Measurements from ENCODE around the gene EMX2. TPM values are rescaled to one million over a fixed set of nuclear protein-coding genes. Genes with fewer than 3 reads are reported as not detected.
"Not testable (repeated sequence)": the region's sequence is repeated elsewhere in the genome, so short reads cannot be mapped to it uniquely, and the experiment has no call there.

The EMX2 gene
- total RNA-seq, 2 donors from 2014 or later, result not detected

DNA sequence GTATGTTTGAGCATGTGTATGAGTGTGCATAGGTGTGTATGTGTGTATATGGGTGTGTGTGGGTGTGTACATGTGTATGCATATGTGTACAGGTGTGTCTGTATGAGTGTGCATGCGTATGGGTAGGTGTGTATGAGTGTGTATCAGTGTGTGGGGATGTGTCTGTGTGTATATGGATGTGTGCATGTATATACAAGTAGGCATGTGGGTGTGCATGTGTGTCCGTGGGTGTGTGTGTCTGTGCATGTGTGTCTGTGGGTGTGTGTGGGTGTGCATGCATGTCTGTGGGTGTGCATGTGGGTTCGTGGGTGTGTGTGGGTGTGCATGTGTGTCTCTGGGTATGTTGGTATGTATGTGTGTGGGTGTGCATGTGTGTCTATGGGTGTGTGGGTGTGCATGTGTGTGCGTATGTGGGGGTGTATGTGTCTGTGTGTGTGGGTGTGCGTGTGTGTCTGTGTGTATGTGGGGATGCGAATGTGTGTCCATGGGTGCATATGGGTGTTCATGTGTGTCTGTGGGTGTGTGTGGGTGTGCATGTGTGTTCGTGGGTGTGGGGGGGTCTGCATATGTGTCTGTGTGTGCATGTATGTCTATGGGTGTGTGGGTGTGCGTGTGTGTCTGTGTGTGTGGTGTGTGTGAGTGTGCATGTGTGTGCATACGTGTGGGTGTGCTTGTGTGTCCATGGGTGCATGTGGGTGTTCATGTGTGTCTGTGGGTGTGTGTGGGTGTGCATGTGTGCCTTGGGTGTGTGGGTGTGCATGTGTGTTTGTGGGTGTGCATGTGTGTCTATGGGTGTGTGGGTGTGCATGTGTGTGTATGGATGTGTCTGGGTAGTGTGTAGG lies 20.6 kb downstream of the EMX2 start:
- no peak for DNase-seq
- Mint-ChIP-seq H3K4me1 (ENCODE audit: low read depth) (no peaks in the 10 kb centered on the region), H3K9me3 (no peaks in the 10 kb centered on the region), H3K27me3 (ENCODE audit: low read depth) (peaks cover 35% of the 10 kb centered on the region), H3K4me3 (no peak overlapping the region), H3K36me3 (ENCODE audit: insufficient read depth in 2 of 2) (no peaks in the 10 kb centered on the region), H3K27ac (no peak overlapping the region)
- no peak for ATAC-seq (replicated peaks in 1 of 2)

DNA sequence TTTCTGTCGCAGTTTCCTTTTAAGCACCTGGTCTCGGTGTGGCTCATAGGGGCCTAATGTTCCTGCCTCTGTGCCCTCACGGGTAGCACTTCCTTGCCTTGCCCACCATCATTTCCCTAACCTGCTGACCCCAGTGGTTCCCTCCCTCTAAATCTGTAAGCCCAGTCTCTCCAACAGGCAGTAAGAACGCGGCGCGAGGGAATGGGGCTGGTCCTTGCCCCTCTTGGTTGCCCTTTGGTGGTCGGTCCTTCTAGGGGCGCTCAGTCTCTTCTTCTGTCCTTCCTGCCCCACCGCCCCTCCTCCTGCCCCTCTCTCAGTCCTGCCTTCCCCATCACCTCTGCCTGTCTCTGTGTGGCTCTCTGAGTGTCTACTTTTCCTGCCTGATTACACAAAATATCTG lies 21.2 kb downstream of the EMX2 start:
- H3K36me3 Mint-ChIP-seq (ENCODE audit: insufficient read depth in 2 of 2), result no peaks in the 10 kb centered on the region
- H3K4me1 Mint-ChIP-seq (ENCODE audit: low read depth), result no peaks in the 10 kb centered on the region
- H3K27ac Mint-ChIP-seq, result no peak overlapping the region
- H3K27me3 Mint-ChIP-seq (ENCODE audit: low read depth), result peaks cover 28% of the 10 kb centered on the region
- DNase-seq (no peak), ATAC-seq (replicated peaks in 1 of 2) (no peak)
- H3K4me3 Mint-ChIP-seq, result no peak overlapping the region
- H3K9me3 Mint-ChIP-seq, result no peaks in the 10 kb centered on the region

DNA sequence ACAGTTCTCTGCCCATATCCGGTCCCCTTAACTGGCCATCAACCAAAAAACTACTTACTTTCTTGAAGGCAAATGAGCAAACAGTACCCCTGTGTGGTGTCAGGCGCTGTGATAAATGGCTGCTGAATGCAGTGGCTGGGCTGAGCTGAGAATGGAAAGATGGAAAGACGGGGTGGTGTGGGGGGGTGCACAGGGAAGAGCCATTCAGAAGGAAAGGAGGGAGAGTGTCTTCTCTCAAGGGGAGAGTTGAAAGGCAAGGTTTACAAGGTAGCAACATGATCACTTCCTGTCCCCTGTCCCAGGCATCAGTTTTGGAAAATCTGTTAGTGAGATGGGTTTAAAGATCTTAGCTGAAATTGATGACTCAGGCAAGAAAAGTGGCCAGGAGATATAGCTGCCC lies 22.5 kb downstream of the EMX2 start:
- DNase-seq (no peak), ATAC-seq (replicated peaks in 1 of 2) (no peak)
- H3K4me1 Mint-ChIP-seq (ENCODE audit: low read depth), result no peaks in the 10 kb centered on the region
- H3K36me3 Mint-ChIP-seq (ENCODE audit: insufficient read depth in 2 of 2), result no peaks in the 10 kb centered on the region
- peaks cover 20% of the 10 kb centered on the region for H3K27me3 Mint-ChIP-seq (ENCODE audit: low read depth)
- no peak overlapping the region for H3K27ac Mint-ChIP-seq
- H3K9me3 Mint-ChIP-seq, result no peaks in the 10 kb centered on the region
- H3K4me3 Mint-ChIP-seq, result no peak overlapping the region

DNA sequence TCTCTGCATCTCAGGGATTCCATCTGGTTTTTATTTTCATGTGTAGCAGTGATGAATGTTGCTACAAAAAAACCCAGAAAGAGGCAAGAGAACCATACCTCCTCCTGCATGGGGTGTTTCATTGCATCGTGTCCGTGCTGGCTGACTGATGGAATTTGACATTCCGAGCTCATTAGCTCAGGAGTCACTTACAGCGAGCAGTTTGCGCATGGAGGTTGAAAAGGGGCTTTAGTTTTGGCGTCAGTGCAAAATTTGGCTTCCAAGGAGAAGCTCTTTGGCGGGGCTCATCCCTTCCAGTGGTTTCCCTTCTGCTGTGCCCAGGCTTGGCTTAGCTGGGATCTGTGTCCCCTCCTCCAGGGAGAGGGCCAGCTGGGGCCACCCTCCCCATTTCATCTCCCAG lies 25.8 kb downstream of the EMX2 start:
- no peaks in the 10 kb centered on the region for H3K9me3 Mint-ChIP-seq
- H3K27me3 Mint-ChIP-seq (ENCODE audit: low read depth), result peaks cover 27% of the 10 kb centered on the region
- no peak for ATAC-seq (replicated peaks in 1 of 2)
- no peak overlapping the region for H3K27ac Mint-ChIP-seq
- DNase-seq, result no peak
- no peaks in the 10 kb centered on the region for H3K4me1 Mint-ChIP-seq (ENCODE audit: low read depth)
- no peak overlapping the region for H3K4me3 Mint-ChIP-seq
- H3K36me3 Mint-ChIP-seq (ENCODE audit: insufficient read depth in 2 of 2), result no peaks in the 10 kb centered on the region

DNA sequence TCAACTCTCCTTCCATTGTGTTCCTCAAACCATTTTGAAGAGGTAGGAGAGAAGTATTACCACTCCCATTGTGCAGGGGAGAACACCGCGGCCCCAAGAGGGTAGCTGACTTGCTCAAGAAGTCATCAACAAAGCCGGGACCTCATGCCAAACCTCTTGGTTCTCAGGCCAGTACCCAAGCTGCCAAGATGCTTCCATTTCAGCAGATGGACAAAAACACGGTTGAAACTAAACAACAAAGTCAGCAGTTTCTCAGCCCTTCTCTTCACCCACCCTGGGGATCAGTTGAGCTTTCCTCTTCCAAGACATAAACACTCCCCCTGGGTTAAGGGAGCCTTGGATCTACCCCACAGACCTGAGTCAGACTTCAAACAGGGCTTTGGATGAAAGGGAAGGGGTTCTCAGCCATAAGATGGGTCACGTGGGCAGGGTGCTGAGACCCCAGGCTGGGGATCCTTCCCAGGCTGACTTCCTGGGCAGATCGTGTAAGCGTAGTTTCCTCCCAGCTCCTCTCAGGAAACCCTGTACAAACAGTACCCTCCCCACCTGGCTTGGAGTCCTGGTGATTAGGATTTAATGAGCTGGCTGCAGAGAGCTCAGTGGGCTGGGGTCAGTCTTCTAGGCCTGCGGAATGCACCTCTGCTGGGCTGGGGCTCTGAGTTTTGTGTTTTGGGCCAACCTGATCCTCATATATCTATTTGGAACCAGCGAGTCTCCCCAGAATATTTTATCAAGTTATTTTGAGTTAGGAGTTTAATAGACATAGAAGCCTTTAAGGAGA lies 27.3 kb downstream of the EMX2 start:
- Mint-ChIP-seq H3K9me3 (no peaks in the 10 kb centered on the region), H3K4me1 (ENCODE audit: low read depth) (no peaks in the 10 kb centered on the region), H3K36me3 (ENCODE audit: insufficient read depth in 2 of 2) (no peaks in the 10 kb centered on the region), H3K27ac (no peak overlapping the region), H3K4me3 (no peak overlapping the region), H3K27me3 (ENCODE audit: low read depth) (peaks cover 23% of the 10 kb centered on the region)
- DNase-seq (no peak), ATAC-seq (replicated peaks in 1 of 2) (no peak)

DNA sequence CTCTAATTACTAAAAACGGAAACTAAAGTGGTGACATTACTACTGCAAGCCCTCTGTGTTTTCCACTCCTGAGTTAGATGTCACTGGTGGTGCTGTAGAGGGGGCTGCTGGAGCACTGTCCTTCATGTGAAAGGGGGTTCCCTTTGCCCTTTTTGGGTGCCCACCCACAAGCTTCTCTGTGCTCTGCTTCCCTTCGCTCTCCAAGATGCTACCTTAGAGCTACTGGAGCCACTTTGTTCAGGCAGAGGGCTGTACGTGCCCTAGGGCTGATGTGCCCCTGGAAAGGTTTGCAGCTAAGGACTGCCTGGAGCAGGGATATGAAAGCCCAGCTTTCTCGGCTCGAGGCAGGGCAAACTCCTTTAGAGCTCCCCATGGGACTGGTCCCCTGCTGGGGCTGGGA lies 28.3 kb downstream of the EMX2 start:
- DNase-seq (no peak), ATAC-seq (replicated peaks in 1 of 2) (no peak)
- H3K27ac Mint-ChIP-seq, result no peak overlapping the region
- H3K9me3 Mint-ChIP-seq, result no peaks in the 10 kb centered on the region
- no peaks in the 10 kb centered on the region for H3K4me1 Mint-ChIP-seq (ENCODE audit: low read depth)
- H3K4me3 Mint-ChIP-seq, result no peak overlapping the region
- H3K36me3 Mint-ChIP-seq (ENCODE audit: insufficient read depth in 2 of 2), result no peaks in the 10 kb centered on the region
- H3K27me3 Mint-ChIP-seq (ENCODE audit: low read depth), result peaks cover 25% of the 10 kb centered on the region

DNA sequence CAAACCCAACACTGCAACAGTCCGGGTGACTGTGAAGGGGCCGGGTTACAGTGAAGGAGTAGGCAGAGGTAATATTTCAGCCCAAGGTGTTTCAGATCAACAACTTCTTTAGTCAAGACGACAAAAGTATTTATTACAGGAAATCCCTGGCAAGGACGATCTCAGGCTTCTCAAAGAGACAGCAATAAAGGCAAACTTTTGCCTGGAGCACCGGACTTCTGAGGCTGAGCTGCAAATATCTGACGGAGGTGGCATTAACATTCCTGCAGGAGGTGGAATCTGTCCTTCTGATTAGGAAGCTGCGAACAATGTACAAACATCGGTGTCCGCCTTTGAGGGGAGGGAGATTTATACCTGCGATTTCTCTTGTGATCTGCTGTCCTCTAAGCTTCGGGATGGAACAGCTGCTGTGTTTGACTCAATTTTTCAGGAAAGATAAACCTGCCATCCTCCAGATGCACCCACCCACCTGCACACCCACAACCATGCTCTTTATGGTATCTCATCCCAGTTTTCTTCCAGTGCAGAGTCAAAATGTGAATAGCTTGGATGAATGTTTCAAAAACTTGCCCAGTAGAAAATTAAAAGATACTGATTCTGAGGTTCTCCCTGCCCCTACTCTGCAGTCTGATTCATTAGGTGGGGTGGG lies 32.1 kb downstream of the EMX2 start:
- ATAC-seq (replicated peaks in 1 of 2) (no peak), DNase-seq (no peak)
- no peak overlapping the region for H3K4me3 Mint-ChIP-seq
- H3K36me3 Mint-ChIP-seq (ENCODE audit: insufficient read depth in 2 of 2), result no peaks in the 10 kb centered on the region
- H3K4me1 Mint-ChIP-seq (ENCODE audit: low read depth), result no peaks in the 10 kb centered on the region
- H3K27me3 Mint-ChIP-seq (ENCODE audit: low read depth), result peaks cover 42% of the 10 kb centered on the region
- H3K9me3 Mint-ChIP-seq, result peaks cover 0 to 1% of the 10 kb centered on the region in 2 donors
- no peak overlapping the region for H3K27ac Mint-ChIP-seq

DNA sequence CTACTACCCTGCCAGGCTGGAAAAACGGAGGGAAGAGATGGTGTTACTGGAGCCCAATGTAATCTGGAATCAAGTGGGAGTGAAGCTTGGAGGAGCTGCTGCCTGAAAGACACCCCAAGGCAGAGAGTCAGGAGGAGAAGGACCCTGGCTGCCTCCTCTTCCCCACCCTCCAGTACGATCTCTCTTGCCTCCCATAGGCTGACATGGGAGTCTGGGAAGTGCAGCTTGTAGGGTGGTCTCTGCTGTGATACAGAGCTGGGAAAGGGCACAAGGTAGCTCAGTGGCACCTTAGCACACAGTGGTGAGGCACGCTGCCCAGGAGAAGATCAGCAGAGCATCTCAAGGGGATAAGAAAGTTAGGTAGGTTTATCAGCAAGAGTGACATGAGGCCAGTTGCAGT lies 35.9 kb downstream of the EMX2 start:
- ATAC-seq (replicated peaks in 1 of 2), result no peak
- Mint-ChIP-seq H3K4me3 (no peak overlapping the region), H3K27ac (no peak overlapping the region), H3K27me3 (ENCODE audit: low read depth) (peaks cover 33% of the 10 kb centered on the region), H3K36me3 (ENCODE audit: insufficient read depth in 2 of 2) (no peaks in the 10 kb centered on the region), H3K9me3 (peaks cover 0 to 1% of the 10 kb centered on the region in 2 donors), H3K4me1 (ENCODE audit: low read depth) (no peaks in the 10 kb centered on the region)
- no peak for DNase-seq

DNA sequence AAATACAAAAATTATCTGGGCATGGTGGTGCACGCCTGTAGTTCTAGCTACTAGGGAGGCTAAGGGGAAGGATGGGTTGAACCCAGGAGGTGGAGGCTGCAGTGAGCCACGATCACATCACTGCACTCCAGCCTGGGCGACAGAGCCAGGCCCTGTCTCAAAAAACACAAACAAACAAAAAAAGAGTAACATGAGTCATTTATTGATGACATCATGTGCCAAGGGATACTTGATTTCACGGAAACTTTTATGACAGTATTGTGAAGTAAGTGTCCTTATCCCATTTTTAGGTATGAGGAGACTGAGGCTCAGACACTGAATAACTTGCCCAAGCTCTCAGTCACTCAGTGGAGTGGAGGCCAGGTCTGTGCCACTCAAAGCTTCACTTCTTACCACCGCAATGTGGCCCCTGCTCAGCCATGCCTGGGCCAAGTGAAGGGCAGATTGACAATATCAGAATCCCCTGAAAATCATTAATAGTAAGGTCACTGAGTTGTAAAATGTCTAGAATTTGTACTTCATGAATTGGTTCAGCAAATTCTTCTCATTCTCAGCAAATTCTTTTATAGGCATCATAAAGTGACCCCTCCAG lies 36.5 kb downstream of the EMX2 start:
- no peak overlapping the region for H3K27ac Mint-ChIP-seq
- no peak for DNase-seq
- no peaks in the 10 kb centered on the region for H3K36me3 Mint-ChIP-seq (ENCODE audit: insufficient read depth in 2 of 2)
- H3K4me1 Mint-ChIP-seq (ENCODE audit: low read depth), result no peaks in the 10 kb centered on the region
- H3K4me3 Mint-ChIP-seq, result no peak overlapping the region
- peaks cover 0 to 1% of the 10 kb centered on the region in 2 donors for H3K9me3 Mint-ChIP-seq
- no peak for ATAC-seq (replicated peaks in 1 of 2)
- H3K27me3 Mint-ChIP-seq (ENCODE audit: low read depth), result peaks cover 32% of the 10 kb centered on the region

DNA sequence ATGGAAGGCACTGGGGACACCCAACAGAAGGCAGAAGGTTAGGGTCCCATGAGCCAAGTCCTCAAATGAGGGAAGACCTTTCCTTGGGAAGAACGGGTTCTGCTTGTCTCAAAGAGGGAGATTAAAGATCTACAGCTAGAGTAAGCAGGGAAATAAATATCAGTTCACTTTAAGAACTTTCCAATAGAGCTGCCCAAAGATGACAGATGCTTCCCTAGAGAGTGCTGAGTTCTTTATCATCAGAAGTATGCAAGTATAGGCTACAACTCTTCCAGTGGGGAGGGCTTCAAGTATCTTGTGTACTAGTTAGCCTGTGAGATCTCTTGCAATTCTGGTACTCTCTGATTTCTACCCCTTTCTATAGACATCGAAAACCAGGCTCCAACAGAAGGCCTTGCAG lies 39.4 kb downstream of the EMX2 start:
- DNase-seq, result no peak
- peaks cover 2 to 7% of the 10 kb centered on the region in 2 donors for H3K9me3 Mint-ChIP-seq
- no peaks in the 10 kb centered on the region for H3K4me1 Mint-ChIP-seq (ENCODE audit: low read depth)
- no peak overlapping the region for H3K4me3 Mint-ChIP-seq
- H3K27me3 Mint-ChIP-seq (ENCODE audit: low read depth), result peaks cover 19% of the 10 kb centered on the region
- ATAC-seq (replicated peaks in 1 of 2), result no peak
- H3K36me3 Mint-ChIP-seq (ENCODE audit: insufficient read depth in 2 of 2), result no peaks in the 10 kb centered on the region
- H3K27ac Mint-ChIP-seq, result no peak overlapping the region

DNA sequence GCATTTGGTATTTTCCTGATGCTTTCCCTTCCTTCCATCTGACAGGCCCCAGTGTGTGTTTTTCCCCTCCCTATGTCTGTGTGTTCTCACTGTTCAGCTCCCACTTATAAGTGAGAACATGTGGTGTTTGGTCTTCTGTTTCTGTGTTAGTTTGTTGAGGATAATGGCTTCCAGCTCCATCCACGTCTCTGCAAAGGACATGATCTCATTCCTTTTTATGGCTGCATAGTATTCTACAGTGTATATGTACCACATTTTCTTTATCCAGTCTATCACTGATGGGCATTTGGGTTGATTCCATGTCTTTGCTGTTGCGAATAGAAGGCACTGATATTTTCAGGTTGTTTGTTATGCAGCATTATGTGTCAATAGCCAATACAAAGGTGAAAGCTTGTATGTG lies 42.3 kb downstream of the EMX2 start:
- not testable (repeated sequence) for H3K27ac Mint-ChIP-seq; DNase-seq; ATAC-seq (replicated peaks in 1 of 2); H3K36me3 Mint-ChIP-seq (ENCODE audit: insufficient read depth in 2 of 2); H3K4me1 Mint-ChIP-seq (ENCODE audit: low read depth); H3K4me3 Mint-ChIP-seq; H3K9me3 Mint-ChIP-seq
- peaks cover 12% of the 10 kb centered on the region for H3K27me3 Mint-ChIP-seq (ENCODE audit: low read depth)

DNA sequence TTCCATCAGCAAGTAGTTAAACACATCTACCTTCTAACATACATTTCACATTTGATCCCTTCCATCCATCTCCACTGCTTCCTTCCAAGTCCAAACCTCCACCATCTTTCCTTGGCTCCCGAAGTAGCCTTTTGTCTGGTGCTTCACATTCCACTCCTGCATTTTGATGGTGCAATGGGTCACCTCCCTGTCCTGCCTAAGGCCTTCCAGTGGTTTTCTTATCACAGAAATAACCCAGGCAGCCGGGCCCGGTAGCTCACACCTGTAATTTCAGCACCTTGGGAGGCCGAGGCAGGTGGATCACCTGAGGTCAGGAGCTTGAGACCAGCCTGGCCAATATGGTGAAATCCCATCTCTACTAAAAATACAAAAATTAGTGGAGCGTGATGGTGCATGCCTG lies 44.5 kb downstream of the EMX2 start:
- ATAC-seq (replicated peaks in 1 of 2) (no peak), DNase-seq (no peak)
- H3K4me1 Mint-ChIP-seq (ENCODE audit: low read depth), result no peaks in the 10 kb centered on the region
- H3K4me3 Mint-ChIP-seq, result no peak overlapping the region
- no peak overlapping the region for H3K27ac Mint-ChIP-seq
- peaks cover 4 to 9% of the 10 kb centered on the region in 2 donors for H3K9me3 Mint-ChIP-seq
- peaks cover 21% of the 10 kb centered on the region for H3K27me3 Mint-ChIP-seq (ENCODE audit: low read depth)
- H3K36me3 Mint-ChIP-seq (ENCODE audit: insufficient read depth in 2 of 2), result peaks cover 0 to 2% of the 10 kb centered on the region in 2 donors

Measured in activated T-cell treated with anti-CD3 and anti-CD28 coated beads, Interleukin-2, amount 50 U/mL, for 72 hours (primary cell).